Activated CD8-positive, alpha-beta memory T cell treated with anti-CD3 and anti-CD28 coated beads, Interleukin-2, amount 50 U/mL, for 4 hours (primary cell): ENCODE measurements around the gene CELF5.
A peak's percentile ranks its signal among the peaks of the same experiment; 100 is the strongest.
"Not testable (repeated sequence)": the region's sequence is repeated elsewhere in the genome, so short reads cannot be mapped to it uniquely, and the experiment has no call there.

Experiments
- DNase-seq: peaks from one replicate; pipeline ENCODE4 v3.0.0-alpha.2; 2020

The CELF5 gene

DNA sequence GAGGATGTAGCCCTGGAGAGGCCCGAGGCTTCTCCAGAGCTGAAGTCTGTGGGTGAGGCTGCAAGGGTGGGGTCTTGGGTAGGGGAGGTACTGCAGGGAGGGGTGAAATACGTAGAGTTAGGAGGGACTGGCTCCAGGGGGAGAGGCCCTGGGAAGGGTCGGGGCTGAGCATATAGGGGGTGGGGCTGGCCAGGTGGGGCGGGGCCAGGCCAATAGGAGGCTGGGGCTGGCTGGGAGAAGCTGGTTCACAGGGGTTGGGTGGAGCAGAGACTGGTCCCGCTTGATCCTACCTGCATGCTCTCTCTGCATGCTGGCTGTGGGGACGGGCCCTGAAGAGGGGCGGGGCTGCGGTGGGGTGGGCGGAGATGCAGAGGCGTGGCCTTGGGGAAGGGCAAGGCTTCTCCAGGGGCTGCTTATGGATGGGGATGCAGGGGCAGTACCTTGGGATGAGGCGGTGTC lies 51.9 kb downstream of the CELF5 start:
- DNase-seq: peak; percentile 49

DNA sequence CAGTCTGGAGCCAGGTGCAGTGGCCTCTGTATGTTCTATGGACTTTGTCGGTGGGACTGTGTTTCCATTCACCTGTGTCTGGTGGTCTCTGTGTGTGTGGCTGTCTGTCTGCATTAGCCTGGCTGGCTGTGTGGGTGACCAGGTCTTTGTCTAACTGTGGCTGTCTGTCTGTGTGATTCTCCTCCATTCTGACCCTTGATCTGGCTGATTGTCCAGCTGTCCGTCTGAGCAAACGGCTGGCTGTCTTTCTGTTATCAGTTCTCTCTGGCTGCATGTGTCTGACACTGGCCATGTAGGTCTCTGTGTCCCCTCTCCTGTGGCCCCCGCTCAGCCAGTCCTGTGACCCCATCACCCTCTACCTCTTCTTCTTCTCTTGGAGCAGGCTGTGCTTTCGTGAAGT lies 53.2 kb downstream of the CELF5 start:
- no peak for DNase-seq

DNA sequence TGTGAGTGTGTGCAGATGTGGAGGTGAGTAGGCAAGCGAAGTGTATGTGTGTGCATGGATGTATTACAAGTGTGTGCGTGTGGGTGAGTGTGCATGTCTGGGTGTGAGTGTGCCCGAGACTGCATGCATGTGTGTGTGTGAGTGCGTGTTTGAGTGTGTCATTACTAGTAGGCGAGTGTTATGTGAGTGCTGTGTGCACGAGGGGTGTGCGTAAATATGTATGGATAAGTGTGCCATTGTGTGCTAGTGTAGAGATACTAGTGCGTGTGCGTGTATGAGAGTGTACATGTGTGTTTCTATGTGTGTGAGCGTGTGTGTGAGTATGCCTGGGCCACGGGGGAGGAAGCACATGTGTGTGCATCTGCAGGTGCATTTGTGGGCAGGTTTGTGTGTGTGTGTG lies 53.8 kb downstream of the CELF5 start:
- DNase-seq: no peak

DNA sequence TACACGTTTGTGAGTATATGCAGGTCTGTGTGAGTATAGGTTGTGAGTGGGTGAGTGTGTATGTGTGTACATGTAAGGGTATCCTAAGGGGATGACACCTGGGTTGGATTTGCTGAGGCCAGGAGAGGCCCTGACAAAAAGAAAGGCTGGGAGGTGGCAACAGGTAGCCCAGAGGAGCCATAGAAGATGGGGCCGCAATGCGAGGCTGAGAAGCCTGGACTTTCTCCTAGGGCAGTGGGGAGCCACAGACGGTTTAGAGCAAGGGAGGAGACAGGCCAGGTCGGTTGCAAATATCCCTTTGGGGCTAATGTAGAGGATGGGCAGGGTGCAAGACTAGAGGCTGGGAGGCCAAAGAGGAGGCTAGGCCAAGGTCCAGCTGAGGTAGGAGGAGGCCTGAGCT lies 54.3 kb downstream of the CELF5 start:
- no peak for DNase-seq

DNA sequence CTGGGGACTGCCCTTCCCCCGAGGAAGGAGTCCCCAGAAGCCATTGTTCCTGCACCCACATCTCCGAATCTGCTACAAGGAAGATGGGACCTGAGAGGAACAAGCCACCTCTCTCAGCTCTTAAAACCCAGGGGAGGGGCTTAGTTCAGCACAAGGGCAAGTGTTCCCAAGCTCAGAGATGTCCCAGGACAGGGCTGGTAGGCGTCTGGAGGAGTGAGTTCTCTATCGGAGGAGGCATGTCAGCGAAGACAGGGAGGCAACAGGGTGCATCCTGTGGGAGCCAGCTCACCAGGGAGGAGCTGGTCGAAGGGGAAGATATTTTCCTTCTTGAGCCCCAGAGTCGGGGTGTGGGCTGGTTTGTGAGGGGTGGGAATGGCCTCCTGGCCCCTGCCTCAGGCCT lies 54.8 kb downstream of the CELF5 start:
- DNase-seq: no peak

DNA sequence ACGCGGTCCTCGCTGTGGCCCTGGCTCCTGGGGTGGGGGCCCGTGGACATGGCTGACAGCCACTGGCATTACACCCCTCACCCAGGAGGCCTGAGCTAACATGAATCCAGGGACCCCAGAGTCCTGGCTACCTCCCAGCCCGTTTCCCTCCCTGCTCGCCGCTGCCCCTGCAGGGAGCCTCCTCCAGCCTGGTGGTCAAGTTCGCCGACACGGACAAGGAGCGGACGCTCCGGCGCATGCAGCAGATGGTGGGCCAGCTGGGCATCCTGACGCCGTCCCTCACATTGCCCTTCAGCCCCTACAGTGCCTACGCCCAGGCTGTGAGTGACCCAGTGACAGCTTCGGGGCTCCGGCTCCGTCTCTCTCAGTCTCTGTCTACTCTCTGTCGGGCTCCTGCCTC lies 56.6 kb downstream of the CELF5 start:
- DNase-seq: no peak

DNA sequence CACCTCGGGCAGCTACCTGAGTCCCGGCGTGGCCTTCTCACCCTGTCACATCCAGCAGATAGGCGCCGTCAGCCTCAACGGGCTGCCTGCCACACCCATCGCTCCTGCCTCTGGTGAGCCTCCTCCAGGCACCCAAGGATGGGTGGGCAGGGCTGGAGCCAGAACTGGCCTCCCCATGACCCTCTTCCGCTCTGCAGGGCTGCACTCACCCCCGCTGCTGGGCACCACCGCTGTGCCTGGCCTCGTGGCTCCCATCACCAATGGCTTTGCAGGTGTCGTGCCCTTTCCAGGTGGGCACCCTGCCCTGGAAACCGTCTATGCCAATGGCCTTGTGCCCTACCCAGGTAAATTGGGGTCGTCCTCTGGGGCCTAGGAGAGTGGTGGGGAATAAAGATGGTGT lies 57.7 kb downstream of the CELF5 start:
- no peak for DNase-seq

DNA sequence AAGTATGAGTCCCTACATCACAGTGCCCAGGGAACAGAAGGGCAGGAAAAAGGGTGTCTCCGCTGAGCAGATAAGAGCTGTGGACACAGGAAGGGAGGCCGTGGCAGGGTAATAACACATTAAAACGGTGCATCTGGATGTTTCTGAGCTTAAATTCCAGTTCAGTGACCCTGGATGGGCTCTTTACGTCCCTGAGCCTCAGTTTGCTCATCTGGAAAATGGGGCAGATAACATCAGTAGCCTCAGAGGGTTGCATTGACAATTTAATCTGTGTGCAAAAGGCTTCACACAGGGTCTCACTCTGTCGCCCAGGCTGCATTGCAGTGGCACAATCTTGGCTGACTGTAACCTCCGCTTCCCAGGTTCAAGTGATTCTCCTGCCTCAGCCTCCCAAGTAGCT lies 58.1 kb downstream of the CELF5 start:
- no peak for DNase-seq

DNA sequence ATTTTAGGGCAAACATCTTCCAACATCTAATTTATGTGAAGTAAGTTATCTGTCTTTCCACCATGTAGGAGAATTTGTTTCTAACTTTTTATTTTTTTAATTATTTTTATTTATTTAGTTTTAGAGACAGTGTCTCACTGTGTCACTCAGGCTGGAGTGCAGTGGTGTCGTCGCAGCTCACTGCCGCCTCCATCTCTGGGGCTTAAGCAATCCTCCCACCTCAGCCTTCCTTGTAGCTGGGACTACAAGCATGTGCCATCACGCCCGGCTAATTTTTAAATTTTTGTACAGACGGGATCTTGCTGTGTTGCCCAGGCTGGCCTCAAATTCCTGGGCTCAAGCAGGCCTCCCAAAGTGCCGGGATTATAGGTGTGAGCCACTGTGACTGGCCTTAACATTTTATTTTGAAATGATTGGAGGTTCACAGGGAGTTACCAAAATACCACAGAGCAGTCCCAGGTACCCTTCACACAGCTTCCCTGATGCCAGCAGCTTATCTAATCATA lies 58.8 kb downstream of the CELF5 start:
- no peak for DNase-seq

DNA sequence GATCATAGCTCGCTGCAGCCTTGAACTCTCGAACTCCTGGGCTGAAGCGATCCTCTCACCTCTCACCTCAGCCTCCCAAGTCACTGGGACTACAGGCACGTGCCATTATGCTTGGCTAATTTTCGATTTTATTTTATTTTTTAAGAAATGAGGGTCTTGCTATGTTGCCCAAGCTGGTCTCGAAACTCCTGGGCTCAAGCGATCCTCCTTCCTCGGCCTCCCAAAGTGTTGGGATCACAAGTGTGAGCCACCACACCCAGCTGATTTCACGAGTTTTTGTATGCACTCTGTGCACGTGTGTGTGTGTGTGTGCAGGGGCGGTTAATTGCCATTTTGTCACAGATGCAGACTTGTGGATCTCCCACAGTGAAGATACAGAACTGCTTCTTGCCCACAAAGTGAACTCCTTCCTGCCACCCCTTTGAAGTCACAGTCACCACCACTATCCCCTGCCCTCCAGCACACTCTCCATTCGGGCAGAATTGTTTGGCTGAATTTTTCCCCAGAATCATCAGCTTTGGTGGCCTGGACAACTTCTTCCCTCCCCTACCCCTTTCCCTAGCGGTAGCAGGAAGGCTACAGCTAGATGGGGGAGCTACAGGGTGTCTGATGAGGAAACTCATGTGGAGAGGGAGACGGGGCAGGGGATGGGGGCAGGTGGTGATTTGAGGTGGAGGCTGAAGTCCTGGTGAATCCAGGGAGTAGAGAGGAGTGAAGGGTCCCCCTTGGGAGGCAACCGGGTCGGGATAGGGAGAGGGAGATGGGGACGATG lies 59.6 kb downstream of the CELF5 start:
- no peak for DNase-seq

DNA sequence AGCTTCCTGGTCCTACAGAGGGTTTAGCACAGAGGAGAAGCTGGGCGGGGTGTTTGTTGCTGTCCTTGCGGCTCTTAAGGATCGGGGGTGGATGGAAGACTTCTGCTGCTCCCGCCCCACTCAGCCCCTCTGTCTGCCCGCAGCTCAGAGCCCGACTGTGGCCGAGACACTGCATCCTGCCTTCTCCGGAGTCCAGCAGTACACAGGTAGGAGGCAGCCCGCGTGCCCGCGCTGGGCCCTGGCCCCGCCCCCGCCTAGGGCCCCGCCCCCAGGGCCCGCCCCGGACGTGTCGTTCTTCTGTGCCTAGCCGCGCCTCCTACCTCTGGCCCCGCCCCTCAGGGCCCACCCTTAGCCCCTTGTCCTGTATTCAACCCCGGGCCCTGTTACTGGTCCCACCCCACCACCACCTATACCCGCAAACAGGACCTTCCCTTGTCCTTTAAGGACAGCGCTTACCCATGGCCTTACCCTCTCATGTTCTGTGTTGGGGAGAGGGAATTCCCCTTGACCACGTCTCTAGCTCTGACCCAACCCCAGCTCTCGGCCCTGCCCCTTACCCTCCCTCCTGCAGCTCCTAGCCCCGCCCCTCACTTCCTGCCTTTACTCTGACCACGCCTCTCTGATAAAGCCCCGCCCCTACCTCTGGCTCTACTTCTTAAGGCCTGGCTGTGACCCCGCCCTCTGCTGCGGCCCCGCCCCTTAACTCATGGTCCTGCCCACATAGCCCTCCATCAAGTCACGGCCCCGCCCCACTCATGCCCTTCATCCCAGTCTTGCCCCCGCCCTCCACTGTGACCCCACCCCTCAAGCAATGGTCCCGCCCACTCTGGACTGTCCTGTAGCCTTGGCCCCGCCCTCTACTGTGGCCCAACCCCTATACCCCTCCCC lies 60.5 kb downstream of the CELF5 start:
- DNase-seq: peak; percentile 50

DNA sequence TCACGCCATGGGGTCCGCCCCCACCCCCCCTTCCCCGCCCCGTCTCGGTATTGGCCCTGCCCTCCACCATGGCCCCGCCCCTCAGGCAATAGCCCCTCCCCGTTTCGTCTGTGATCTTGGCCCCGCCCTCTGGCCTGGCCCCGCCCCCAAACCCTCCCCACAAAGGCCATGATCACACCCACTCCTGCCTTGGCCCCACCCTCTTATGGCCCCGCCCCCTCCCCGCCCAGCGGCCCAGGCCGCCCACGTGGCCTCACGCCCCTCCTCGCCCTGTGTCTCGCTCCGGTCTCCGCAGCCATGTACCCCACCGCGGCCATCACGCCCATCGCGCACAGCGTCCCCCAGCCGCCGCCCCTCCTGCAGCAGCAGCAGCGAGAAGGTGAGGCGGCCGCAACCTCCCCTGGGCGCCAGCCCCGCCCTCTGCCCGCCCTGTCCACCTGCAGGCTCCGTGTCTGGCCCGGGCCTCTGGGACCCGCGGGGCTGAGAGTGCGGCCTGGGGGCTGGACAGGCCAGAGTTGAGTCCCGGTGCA lies 61.3 kb downstream of the CELF5 start:
- DNase-seq: no peak

DNA sequence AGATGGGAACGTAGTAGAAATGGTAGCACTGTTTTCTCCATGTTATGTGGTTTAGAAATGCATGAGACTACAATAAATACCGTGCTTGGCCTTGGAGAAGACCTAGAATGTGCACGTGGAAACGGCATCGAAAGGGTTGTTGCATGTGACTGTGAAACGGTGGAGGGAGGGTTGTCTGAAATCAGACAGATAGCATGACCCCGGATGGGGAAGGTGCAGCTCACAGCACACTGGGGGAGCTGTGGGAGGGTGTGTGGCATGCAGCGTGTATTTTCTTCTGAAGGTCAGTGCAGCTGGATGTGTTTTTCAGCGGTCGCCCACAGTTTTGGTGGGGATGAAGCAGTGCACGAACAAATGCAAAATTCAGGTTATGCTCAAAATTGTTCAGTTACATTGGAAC lies 63.4 kb downstream of the CELF5 start:
- DNase-seq: no peak

DNA sequence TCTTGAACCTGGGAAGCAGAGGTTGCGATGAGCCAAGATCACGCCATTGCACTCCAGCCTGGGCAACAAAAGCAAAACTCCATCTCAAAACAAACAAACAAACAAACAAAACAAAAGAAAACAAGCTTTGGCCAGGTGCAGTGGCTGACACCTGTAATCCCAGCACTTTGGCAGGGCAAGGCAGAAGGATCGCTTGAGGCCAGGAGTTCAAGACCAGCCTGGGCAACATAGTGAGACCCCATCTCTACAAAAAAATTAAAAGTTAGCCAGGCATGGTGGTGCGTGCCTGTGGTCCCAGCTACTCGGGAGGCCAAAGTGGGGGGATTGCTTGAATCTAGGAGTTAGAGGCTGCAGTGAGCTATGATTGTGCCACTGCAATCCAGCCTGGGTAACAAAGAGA lies 64.0 kb downstream of the CELF5 start:
- not testable (repeated sequence) for DNase-seq

DNA sequence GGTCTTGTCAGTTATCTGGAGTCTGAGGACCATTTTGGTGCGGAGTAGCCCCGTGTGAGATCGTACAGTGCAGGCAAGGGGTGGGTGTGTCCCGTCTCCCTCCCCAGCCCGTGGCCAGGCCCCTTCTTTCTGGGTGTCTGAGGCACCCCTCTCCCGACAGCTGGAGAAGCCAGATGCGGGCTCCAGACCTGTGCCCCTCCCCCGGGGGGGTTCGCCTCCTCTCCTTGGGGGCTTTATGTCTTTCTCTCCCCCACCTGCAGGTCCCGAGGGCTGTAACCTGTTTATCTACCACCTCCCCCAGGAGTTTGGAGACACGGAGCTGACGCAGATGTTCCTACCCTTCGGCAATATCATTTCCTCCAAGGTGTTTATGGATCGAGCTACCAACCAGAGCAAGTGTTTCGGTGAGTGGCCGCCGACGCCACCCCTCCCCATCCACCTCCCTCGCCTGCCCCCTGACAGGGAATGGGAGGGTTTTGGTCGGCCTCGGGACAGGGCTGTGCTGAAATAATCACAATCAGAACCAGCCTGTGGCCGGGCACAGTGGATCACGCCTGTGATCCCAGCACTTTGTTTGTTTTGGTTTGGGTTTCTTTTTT lies 65.6 kb downstream of the CELF5 start:
- DNase-seq: no peak

DNA sequence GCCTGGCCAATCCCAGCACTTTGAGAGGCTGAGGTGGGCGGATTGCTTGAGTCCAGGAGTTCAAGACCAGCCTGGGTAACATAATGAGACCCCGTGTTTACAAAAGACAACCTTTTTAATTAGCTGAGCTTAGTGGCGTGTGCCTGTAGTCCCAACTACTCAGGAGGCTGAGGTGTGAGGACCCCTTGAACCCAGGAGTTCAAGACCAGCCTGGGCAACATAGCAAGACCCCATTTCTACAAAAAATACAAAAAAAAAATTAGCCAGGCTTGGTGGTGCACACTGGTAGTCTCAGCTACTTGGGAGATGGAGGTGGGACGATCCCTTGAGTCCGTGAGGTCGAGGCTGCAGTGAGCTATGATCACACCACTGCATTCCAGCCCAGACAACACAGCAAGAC lies 66.4 kb downstream of the CELF5 start:
- DNase-seq: not testable (repeated sequence)

DNA sequence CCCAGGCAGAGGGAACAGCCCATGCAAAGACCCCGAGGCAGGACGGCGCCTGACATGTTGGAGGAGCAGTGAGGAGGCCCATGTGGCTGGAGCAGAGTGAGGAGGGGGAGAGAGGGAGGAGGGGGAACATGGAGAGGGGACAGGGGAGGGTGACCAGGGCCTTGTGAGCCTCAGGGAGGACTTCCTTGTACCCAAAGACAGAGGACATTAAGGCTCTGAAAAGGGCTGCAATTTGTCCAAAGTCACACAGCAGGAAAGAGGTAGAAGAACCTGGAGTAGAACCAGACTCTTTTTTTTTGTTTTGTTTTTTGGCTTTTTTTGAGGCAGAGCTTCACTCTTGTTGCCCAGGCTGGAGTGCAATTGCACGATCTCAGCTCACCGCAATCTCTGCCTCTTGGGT lies 67.2 kb downstream of the CELF5 start:
- DNase-seq: no peak

DNA sequence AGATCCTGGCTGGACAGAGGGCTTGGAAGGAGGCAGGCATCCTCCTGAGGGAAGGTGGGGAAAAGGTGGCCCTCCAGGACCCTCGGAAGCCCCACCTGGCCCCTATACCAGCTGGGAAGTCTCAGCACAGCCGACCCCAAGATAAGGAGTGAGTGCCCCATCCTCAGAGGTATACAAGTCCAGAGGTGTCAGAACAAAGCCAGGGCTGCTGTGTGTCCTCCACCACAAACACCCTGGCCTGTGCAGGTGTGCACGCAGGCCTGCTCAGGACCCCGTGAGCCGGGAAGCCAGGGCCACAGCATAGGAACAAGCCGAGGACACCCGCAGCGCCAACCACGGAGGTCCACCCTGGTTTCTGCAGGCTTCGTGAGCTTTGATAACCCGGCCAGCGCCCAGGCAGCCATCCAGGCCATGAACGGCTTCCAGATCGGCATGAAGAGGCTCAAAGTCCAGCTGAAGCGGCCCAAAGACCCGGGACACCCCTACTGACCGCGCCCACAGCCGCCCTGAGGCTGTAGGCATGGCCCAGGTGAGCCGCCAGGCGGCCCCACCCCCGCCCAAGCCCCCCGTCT lies 68.6 kb downstream of the CELF5 start:
- DNase-seq: no peak

DNA sequence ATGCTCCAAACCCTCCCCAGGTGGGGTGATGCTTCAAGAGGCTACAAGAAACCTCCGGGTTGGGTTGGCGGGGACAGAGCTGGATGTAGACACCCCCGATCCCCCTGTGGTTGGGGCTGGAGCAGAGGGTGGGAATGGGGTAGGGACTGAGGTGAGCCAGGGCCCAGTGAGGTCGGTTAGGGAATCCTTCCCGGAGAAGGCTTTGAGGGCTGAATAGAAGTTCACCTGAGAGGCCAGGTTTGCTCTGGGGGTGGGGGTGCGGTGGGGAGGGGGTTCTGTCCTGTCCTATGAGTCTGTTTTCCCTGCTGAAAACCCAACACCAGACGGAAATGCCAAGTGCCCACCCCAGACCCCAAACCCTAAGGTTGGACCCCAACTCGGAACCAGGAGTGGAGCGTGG lies 69.1 kb downstream of the CELF5 start:
- DNase-seq: no peak

DNA sequence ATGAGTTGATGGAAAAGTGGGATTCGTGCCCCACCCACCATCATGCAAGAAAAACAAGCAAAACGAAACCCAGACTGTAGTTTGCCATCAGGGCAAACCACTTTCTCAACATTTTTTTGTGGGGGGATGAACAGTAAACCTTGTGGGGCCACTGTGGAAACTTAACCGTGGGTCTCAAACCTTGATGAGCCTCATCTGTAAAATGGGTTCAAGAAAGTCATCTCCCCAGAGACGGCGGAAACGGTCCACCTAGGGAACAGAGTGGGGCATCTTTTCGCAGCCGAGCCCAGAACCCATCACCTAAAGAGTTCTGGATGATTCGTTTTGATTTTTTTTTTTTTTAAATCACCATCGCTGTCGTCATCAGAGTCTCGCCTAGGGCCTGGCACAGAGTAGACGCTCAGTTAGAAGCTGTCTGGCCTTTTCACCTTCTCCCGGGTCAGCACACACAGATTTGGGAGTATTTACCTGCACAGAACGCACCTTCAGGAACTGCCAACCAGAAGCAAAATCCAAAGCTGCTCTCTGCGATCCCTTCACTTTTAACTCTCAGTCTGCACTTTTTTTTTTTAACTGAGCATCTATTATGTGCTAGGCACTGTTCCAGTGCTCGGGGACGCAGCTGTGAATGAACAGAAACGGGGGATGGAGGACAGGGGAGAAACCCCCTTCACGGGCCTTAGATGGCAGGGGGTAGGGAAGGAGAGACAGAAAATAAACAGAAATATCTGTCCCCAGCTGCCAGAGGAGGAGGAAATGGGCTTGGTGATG lies 69.8 kb downstream of the CELF5 start:
- DNase-seq: no peak

DNA sequence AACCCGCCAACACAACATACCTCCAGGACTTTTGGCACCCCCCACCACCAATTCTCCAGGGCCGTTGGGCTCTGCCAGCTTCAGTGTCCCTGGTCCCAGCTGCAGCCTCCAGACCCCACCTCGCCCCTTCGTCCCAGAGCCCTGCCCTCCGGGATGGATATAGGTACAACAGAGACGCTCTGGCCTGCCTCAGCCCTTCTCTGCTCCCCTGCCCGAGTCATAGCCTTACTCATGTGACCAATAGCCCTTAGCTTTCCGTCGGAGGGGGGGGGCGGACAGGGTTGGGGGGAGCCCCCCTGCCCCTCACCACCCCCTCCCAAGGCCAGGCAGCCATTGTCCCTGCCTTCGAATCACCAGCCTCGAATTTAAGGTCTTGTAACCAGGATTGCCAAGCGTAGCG lies 71.1 kb downstream of the CELF5 start:
- DNase-seq: no peak

DNA sequence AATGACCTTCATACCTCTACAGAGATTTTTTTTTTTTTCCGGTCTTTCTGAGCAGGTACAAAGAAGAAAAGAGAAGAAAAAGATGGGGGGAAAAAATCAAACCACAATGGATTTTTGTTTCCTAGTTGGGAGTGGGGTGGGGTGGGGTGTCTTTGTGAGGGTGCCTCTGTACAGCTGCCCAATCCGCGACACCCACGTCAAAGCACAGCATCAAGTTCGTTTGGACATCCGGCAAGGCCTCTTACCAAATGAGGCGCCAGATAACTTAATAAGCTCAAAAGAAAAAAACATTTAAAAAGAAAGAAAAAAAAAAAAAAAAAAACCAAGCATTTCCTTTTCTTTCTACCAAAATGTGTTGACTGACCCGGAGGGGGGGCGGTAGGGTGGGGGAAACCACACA lies 71.6 kb downstream of the CELF5 start:
- no peak for DNase-seq
